ENCODE results near the gene RSPO4.

Gene RSPO4

DNA sequence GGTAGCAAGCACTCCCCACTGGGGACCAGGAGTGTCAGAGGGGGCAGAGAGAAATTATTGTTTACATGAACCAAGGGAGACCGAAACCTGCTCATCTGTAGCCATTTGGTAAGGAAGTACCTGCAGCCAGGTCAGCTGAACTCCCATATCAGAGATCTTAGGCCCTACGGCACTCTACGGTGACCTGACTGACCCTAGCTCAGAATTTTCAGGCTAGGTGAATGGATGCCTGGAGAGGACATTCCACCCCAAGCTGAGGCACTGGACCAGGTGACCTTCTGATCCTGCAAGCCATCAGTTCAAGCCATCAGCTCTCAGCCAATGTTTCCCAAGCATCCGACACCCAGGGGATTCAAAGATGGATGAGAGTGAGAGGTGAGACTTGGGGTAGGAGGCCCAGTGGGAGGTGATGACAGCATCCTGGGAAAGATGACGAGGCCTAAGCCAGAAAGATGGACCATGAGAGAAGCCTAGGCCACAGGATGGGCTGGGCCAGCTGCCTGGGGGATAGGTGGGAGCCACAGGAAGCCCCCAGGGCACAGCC is 88.7 kb downstream of the RSPO4 start:
- no peak for TF ChIP-seq ZBTB7A (IDR thresholded peaks at IDR 0.05; ENCODE audit: low read depth)
- TF ChIP-seq EGR1 (IDR thresholded peaks at IDR 0.05), result no peak
- no peak for TF ChIP-seq CREB1 (IDR thresholded peaks at IDR 0.05; ENCODE audit: low read depth)

DNA sequence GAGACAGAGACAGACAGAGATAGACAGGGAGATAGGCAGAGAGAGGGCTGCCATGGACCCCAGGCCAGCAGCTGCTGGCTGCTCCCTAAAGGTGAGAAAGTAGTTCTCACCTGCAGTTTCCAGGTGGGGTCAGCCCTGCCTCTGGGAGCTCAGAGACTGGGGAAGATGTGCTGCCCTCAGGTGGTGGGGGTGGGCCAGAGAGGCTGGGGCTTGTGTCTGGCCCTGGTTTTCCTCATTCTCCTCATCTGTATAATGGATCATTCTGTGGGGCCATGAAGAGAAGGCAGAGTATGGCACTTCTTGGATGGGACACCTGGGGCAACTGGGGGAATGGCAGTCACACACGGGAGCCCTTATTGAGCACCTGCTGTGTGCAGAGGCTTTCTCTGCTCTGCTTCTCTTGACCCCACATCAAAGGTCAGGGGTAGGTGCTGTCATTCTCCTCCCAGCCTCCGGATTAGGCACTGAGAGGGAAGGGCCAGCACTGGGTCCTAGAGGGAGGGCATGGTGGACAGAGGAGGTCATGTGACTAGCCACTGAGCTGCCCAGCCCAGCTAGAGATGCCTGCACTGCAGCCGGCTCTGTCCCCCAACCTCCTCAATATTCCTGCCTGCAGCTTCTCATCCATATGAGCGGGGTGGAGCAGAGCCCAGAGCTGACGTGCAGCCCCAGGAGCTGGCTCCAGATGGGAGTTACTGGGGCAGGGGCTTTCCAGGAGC is 90.1 kb downstream of the RSPO4 start:
- TF ChIP-seq NFIC (IDR thresholded peaks at IDR 0.05) (no peak), YY1 (IDR thresholded peaks at IDR 0.05; ENCODE audit: low read depth) (no peak), RAD21 (IDR thresholded peaks at IDR 0.05; ENCODE audit: low read depth) (peak; percentile 13; the same call in 1 of the 2 replicates), USF1 (IDR thresholded peaks at IDR 0.05) (no peak), EGR1 (IDR thresholded peaks at IDR 0.05) (no peak), TCF12 (IDR thresholded peaks at IDR 0.05; ENCODE audit: low read depth) (no peak), REST (IDR thresholded peaks at IDR 0.05; ENCODE audit: low read depth) (no peak), EP300 (IDR thresholded peaks at IDR 0.05; ENCODE audit: borderline replicate concordance) (no peak)

DNA sequence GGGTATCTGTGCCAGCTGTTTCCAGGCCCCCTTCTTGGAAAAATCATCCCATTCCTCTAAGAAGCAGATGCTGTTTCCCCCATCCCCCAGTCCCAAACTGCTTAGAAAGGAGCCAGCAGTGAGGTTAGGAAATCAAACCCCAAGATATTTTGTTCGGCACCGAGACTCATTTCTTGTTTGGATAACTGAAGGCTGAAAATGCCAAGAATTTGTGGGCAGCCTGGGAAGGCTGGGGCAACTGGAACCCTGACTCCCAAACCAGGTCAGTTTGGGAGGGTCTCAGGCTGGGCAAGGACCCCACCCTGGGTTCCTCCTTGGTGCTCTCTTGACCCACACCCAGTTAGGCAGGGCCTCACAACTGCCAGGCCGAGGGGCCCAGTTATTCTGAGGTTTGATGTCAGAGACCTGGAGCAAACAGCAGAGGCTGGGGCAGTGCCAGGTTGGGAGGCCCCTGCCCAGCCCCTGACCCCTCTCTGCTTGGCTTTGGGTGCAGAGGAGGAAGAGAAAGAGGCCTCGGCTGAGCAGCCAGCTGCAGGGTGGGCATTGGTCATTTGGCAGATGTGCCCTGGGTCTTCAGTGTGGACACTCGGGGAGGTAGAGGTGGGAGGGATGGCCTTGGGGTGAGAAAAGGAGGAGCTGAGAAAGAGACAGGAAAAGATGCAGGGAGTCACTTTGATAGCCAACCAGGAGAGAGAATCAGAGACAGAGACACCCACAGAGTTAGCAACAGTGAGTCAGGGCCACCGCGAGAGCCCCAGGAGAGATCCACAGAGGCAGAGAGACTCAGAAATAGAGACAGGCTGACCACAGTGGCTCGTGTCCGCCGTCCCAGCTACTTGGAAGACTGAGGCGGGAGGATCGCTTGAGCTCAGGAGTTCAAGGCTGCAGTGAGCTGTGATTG is 91.0 kb downstream of the RSPO4 start:
- no peak for TF ChIP-seq EP300 (IDR thresholded peaks at IDR 0.05; ENCODE audit: borderline replicate concordance)
- no peak for TF ChIP-seq TEAD4 (IDR thresholded peaks at IDR 0.05)
- TF ChIP-seq YY1 (IDR thresholded peaks at IDR 0.05; ENCODE audit: low read depth), result no peak
- no peak for TF ChIP-seq RAD21 (IDR thresholded peaks at IDR 0.05; ENCODE audit: low read depth)

GRCh38 chr20:910132-910869 is 91.8 kb downstream of the RSPO4 start:
- TF ChIP-seq REST (IDR thresholded peaks at IDR 0.05; ENCODE audit: low read depth) (no peak), TEAD4 (IDR thresholded peaks at IDR 0.05) (no peak), TAF1 (IDR thresholded peaks at IDR 0.05; ENCODE audit: low read depth) (no peak), USF1 (IDR thresholded peaks at IDR 0.05) (no peak)

DNA sequence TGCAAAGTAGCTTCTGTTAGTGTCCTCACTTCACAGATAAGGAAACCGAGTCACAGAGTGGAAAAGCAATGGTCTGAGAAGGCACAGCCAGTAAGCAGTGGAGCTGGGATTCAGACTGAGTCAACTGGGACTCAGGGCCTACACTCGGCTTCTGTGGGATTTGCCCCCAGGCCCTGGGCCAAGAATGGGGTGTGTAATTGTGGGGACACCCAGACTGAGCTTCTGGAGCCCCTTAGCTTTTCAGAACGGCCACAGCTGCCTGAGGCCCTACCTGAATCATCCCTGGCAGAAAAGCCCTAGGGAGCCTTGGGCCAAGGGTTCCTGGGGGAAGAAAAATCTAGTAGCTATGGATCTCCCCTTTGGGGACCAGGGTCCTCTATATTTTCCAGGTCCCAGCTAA is 92.5 kb downstream of the RSPO4 start:
- TF ChIP-seq MAX (IDR thresholded peaks at IDR 0.05) (no peak), TEAD4 (IDR thresholded peaks at IDR 0.05) (no peak), CREB1 (IDR thresholded peaks at IDR 0.05; ENCODE audit: low read depth) (no peak), CEBPB (IDR thresholded peaks at IDR 0.05) (no peak), EGR1 (IDR thresholded peaks at IDR 0.05) (no peak), TCF12 (IDR thresholded peaks at IDR 0.05; ENCODE audit: low read depth) (no peak), RAD21 (IDR thresholded peaks at IDR 0.05; ENCODE audit: low read depth) (no peak), TAF1 (IDR thresholded peaks at IDR 0.05; ENCODE audit: low read depth) (no peak), FOXM1 (IDR thresholded peaks at IDR 0.05; ENCODE audit: borderline replicate concordance, low read depth) (no peak), REST (IDR thresholded peaks at IDR 0.05; ENCODE audit: low read depth) (no peak), YY1 (IDR thresholded peaks at IDR 0.05; ENCODE audit: low read depth) (no peak), USF1 (IDR thresholded peaks at IDR 0.05) (no peak), ZBTB7A (IDR thresholded peaks at IDR 0.05; ENCODE audit: low read depth) (no peak), NFIC (IDR thresholded peaks at IDR 0.05) (no peak), EP300 (IDR thresholded peaks at IDR 0.05; ENCODE audit: borderline replicate concordance) (no peak)

Data from Ishikawa (cell line).